HG03520 (cell line): Measurements from ENCODE around the gene MCRIP1.
A peak's percentile ranks its signal among the peaks of the same experiment; 100 is the strongest.
"Not testable (repeated sequence)": the region's sequence is repeated elsewhere in the genome, so short reads cannot be mapped to it uniquely, and the experiment has no call there.

ENCODE experiments used
- ATAC-seq: cut with Tn5 transposase; IDR thresholded peaks from one replicate; pipeline ENCODE4 v1.9.1; 2021; ENCODE audit warnings: mild to moderate bottlenecking, moderate library complexity; ENCODE audit not compliant: unreplicated experiment

The MCRIP1 gene

DNA sequence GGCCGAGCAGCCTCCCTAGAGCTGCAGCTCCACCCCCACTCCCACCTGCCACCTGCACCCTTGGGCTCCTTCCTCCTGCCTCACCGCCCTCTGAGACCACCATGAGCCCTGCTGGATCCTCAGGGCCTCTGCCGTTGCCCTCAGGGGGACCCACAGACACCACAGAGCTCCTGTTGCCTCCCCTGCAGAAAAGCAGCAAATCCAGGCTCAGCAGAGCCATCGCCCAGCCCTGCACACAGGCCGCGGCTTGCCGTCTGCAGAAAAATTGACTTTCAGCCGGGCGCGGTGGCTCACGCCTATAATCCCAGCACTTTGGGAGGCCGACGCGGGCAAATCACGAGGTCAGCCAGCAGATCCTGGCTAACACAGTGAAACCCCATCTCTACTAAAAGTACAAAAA is 8.8 kb upstream of the MCRIP1 start:
- no peak for ATAC-seq

DNA sequence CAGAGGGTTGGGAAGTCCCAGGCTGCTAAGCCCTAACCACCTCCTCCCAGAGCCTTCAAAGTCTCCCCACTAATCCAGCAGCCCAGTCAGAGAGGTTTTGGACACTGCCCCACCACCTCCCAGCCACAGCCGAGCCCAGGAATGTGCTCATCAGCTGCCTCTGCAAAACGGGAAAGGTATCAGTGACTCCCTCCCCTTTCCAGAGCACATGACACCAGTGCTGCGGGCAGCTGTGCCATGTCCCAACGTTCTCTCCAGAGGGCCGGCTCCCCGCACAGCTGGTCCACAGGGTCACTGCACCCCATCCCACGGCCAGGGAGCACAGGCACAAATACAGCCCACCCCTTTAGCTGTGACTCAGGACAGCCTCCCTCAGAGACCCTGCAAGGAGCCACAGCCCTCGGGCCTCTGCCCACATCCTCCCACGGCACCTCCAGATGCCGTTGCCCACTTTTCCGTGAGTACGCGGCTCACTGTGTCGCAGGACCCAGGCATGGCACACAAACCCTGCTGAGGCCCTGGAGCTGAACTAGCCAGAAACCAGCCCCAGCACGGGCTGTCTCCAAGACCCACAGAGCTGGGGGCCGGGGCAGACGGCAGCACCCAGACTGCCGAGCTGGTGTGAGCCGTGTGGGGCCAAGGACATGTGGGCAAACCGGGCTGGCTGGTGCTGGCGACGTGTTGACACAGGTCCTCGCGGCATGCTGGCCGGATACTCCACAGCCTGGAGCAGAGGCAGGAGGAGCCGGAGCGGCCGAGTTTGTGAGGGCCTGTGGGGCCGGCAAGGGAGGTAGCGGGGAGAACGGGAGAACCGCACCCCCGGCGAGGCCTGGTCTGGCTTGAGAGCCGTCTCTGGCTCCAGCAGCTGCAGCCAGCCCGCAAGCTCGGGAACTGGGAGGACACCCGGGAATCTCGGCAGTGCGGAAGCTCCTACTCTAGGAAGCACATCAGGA is 8.0 kb upstream of the MCRIP1 start:
- no peak for ATAC-seq

DNA sequence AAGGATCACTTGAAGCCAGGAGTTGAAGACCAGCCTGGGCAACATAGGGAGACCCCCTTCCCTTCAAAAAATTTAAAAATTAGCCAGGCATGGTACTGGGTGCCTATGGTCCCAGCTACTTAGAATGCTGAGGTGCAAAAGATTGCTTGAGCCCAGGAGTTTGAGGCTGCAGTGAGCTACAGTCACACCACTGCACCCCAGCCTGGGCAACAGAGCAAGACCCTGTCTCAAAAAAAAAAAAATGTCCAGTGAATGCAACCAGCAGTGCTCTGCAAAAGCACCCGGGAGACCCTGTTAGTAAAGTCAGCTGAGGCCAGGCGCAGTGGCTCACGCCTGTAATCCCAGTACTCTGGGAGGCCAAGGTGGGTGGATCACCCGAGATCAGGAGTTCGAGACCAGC is 7.0 kb upstream of the MCRIP1 start:
- ATAC-seq: not testable (repeated sequence)

DNA sequence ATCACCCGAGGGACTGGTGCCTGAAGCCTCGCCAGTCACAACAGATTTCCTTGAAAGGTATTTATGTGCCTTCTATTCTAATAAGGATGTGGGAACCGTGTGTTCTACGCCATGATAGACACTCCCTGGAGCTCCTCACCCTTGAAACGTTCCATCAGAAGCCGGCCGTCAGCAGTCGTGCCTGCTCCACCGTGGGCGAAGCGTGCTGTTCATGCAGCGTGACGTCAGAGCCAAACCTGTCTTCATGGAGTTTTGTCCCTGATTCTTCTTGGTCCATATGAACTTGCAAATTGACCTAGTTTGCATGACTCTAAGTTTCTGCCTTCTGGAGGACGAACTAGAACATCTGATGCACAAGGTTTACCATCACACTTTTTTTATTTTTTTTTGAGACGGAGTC is 6.2 kb upstream of the MCRIP1 start:
- ATAC-seq: no peak

DNA sequence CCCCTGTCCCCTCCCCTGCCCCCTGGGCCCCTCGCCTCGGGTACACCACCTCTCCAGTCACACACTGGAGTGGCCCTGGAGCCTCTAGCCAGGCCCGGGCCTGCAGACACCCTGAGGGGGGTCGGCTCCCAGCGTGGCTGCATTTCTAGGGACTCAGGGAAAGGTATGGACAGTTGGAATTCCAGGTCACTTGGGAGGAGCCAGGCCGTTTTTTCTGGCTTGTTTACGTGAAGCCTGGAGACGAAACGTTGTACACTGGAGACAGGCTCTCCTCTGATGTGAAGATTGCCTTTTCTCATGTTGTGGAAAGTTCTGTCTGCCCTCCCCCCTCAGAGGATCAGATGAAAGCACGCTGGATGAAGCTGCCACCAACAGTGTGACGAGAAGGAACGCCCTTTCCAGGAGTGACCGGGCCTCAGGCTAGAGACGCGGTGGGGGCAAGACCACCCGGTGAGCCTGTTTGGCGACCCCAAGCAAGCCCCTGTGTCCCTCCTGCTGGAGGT is 5.7 kb upstream of the MCRIP1 start:
- ATAC-seq: no peak

DNA sequence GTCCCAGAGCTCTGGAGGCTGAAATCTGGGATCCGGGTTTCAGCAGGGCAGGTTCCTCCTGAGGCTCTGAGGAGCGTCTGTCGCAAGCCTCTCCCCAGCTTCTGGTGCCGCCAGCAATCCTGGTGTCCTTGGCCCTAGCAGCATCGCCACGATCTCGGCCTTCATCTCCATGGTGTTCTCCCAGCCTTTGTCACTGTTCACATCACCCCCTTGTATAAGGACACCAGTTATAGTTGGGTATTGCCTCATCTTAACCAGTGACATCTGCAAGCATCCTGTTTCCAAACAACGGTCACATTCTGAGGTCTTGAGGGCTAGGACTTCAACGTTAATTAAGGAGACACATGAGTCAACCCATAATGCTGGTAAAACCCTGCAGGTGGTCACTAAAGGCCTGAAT is 4.5 kb upstream of the MCRIP1 start:
- ATAC-seq: no peak

DNA sequence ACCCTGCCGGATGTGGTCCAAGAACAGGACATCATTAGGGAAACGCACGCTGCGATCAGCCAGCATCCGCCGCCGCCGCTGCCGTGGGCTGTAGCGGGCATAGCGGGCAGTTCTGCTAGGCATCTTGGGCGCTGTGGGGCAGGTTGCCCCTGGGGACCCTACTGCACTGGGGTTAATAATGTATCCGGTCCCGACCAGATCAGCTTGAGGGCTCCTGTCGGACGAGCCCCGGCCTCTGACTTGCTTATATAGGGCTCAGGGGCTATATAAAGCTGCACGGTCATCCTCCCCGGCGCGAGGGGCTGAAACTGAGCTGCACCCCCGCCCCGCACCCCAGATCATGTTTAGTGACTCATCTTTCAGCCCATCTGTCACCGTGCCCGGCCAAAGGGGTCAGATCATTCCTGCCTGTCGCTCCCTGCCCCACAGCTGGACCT is 1.8 kb upstream of the MCRIP1 start, which contains the start of gene PPP1R27:
TSS of gene PPP1R27 (minus strand) at position 220 of the 437 bp plus-strand sequence. CDS start at position 123, 97 bp downstream.
- no peak for ATAC-seq

DNA sequence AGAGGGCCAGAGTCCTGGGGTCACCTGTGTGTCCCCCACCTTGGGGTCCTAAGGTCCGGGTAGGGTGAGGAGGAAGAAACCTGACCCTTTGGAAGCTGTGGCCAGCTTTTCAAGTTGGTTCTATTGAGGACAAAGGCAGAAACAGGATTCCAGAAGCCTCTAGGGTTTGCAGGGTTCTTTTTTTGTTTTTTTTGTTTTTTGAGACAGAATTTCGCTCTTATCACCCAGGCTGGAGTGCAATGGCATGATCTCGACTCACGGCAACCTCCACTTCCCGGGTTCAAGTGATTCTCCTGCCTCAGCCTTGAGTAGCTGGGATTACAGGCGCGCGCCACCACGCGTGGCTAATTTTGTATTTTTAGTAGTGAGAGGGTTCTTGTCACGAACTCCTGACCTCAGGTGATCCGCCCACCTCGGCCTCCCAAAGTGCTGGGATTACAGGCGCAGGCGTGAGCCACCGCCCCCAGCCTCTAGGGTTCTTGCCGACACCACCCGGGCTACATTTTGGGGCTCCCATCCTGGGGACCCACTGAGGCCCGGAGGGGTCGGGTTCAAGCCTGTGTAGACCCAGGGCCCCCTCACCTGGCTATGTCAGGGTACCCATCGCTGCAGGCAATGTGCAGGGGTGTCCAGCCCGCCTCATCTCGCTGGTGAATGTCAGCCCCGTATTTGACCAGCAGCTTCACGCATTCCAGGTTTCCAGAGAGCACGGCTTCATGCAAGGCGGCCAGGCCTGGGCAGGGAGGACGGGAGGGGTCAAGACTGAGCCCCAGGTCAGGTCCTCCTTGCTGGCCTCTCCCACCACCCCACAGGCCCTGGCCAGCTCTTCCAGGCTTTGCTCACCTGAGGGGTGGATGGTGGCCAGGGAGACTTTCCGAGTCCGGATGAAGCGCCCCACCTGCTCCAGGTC is 1.1 kb upstream of the MCRIP1 start:
- ATAC-seq: no peak

DNA sequence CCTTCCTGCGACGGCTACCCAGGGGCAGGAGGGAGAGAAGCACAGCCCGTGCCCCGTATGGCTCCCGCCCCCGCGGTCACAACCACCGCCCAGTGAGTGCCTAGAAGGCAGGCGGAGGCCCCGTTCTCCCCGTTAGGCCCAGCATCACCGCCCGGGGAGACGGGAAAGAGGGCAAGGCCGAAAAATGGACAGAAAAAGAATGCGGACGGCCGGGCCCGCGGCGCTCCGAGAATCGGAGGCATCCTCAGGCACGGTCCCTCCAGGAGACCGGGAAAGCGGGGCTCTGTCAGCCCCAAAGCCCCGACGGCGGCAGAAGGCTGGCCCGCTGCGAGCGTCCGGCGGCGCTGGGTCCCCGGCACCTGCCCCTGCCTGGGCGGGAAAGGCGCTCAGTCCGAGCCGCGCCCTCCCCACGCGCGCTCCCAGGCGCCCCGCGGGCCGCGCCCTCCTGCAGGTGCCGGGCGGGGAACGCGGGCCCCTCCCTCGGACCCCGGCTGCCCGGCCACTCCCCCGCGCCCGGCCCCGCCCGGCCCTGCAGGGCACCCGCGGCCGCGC is 407 bp downstream of the MCRIP1 start:
- ATAC-seq: peak; percentile 7

DNA sequence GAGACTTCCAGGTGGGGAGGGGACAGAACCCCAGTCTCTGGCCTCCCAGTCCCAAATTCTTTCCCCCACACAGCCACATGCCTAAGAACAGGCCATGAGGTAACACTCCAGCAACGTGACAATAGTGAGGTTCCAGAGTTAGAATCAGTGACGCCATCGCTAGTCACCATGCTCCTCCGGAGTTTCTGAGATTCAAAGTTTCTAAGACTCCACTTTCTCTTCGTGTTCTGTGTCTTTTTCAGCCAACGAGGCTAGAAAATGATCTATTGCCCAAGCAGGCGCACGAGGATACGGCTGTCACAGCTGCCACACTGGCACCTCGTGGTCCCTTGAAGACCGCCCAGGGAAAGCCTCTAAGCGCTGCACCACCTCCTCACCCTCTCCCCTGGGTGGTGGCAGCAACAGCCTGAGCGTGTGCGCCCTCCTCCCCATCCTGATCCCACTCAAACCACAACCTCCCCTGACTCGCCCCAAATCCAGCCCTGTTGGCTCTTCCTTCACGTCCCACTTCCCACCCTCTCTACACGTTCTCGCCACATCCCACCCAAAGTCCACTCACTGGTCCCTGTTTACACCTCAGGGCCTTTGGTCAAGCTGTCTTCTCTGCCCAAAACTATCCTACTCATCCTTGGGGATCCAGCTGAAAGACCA is 1.0 kb downstream of the MCRIP1 start:
- ATAC-seq: no peak

DNA sequence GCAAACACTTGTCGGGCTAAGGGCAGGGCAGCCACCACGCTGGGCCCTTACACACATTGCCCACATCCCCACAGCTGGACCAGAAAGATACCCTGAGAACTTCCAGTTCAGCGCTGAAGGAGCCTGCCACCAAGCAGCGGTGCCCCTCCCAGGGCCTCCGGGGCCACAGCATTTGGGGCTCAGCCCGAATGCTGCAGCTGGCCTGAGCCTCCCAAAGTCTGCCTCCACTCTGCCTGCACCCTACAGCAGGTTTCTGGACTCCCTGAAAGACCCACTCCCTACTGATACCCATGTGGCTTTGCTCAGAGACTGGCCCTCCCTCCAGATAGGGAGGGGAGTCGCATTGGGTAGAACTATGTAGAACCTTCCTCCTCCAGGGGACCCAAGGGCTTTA is 1.5 kb downstream of the MCRIP1 start:
- ATAC-seq: no peak

DNA sequence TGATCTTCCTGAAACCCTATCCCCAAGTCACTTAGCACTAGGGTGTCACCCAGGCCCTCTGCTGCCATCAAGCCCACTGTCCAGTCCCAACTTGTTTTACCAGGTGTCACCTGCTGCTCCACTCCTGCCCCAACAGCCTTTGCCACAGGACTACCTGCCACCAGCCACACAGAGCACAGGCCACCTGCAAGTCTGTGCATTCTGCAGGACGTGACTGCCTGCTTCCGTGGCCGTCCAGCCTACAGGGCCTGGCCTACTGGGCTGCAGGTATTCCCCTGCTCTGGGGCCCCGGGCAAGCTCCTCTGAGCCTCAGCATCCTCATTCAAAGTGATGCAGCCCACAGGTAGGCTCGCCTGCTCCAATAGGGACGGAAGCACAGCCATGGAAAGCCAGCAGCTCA is 3.2 kb downstream of the MCRIP1 start:
- no peak for ATAC-seq

DNA sequence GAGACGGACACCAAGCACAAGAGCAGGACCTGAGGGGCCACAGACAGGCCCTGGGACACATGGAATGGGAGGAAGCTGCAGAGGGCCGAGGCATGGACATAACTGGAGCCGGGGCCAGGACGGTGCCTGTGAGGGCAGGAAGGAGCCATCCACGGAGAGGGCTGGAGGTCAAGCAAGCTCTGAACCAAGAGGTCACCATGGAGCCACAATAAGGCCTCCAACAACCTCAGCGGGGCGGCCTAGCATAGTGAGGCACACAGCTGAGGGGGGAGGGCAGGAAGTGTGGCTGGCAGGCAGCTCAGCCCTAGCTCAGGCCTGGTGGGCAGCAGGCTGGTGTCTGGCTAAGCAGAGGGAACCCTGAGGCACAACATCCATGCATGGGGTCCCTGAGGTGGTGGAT is 4.4 kb downstream of the MCRIP1 start:
- no peak for ATAC-seq

DNA sequence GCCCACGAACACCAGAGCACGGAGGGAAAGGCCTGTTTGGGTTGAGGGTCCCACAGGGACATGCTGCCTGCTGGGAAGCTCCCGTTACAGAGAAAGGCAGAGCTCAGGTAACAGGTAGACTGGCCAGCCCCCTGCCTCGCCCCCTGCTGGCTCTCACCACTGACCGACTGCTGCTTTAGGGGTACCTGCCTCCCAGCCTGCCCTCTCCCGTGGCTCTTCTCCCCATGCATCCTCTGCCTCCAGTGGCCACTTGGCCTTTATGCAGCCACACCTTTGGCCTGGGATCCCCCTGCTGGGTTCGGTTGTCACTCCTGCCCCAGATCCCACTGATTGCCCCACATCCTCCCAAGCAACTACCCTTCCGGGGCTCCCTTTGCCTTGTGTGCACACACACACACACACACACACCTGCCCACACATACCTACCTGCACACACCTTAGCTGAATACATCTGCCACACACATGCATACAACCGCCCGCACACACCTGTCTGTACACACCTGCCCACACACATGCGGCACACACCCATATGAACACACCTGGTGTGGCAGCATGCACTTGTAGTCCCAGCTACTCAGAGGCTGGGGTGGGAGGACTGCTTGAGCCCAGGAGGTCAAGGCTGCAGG is 7.1 kb downstream of the MCRIP1 start:
- ATAC-seq: no peak

DNA sequence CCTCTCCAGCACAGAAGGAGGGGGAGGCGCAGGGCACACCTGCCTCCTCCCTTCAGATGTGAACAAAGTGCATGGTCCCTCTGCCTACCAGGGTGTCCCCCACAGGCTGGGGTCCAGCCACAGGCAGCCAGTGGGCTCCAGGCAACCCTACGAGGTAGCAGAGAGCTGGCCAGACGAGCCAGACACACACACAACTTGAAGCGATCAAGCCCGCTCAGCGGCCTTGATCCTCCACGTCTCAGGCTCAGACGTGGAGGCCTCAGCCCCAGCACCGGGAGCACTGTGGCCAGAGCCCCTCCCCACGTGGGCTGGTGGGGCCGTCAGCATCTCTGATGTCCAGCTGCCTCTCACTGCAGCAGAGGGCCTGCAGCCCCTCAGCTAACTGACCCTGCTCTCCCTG is 8.5 kb downstream of the MCRIP1 start:
- no peak for ATAC-seq

DNA sequence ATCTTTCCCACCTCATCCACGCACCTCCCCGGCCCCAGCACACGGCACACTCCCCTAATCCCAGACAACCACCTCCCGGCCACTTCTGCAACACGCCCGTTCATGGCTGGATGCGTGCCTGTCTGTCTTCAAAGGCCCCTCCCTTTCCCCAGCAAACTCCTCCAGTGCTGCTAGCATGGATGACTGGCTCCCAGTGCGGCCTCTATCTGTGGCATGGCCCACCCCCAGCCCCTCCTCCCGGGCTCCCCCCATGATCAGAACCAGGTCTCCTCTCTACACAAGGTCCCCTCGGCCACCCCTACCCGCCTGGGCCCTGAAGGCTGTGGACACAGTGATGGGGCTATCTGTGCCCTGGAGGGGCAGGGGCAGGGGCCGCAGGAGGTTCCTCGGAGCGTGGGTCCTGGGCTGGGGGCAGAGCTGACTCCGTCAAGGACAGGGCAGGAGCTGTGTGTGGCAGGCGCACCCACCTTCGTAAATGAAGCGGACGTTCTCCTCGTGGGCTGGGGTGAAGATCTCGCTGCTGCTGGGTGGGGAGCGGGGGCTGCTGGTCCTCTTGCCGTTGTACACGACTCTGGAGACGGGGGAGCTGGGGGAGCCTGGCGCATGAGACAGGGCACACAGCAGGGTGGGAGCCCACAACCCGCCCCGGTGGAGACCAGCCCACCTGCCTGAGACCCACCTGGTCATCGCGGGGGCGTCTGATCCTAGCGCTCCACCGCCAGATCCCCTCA is 9.1 kb downstream of the MCRIP1 start:
- no peak for ATAC-seq

DNA sequence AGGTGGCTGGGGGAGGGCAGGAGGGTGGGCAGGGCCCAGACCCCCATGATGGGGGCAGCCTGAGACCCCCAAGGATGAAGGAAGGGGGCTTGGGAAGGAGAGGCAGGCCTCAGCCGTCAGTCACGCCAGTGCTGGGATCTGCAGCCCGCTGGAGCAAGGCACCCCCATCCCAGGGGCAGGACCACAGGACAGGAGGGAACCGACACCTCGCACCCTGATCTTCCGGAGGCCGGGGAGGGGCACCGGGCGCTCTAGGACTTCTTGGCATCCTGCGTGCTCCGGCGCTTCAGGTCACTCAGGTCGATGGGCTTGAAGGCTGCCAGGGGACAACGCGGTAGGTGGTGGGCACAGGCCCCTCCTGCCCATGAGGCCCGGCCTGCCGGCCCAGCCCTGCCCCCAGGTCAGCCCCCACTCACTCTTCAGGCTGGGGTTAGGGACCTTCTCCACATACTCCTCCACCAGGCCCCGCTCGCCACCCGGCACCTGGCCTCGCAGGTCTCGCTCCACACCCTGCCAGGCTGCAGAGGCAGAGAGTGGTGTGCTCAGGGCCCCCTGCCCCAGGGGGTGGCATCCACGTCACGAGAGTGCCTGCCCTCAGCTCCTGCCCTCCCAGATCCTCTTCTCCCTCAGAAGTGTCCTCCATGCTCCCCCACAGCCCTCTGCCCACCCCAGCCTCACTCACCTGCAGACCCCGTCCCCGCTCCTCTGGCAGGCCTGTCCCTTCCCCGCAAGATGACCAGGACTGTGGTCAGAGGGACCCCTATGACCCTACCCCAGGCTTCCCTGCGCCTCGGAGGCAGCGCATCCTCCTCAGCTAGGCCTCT is 9.9 kb downstream of the MCRIP1 start:
- no peak for ATAC-seq

DNA sequence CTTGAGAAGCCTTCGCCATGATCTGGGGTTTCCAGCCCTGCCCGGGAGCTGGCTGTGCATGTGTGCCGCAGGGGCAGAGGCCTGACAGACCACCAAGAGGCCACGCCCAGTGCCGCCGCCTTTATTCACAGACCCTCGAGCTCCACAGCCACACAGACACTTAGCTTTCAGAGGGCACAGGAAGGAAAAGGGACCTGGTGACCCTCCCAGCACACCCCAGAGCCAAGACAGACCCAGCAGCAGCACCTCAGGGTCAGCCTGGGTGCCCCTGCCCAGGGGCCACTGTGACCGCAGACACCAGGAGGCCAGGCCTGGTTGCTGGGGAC is 10.8 kb downstream of the MCRIP1 start:
- ATAC-seq: no peak
